T-helper 1 cell (primary cell): ENCODE measurements around the gene SLC25A14.
"Not testable (repeated sequence)": the region's sequence is repeated elsewhere in the genome, so short reads cannot be mapped to it uniquely, and the experiment has no call there.

ENCODE experiments used
- DNase-seq, 5 donors: peaks; one replicate each; pipeline ENCODE4 v3.0.0-alpha.2; 2012 to 2020
- total RNA-seq, 4 donors: gene quantifications; one replicate each; lab custom pipeline; 2026; lab: John Stamatoyannopoulos, UW

Gene SLC25A14
- 6.9 to 10.5 (median 9.5) reads per million in 4 donors for total RNA-seq

GRCh38 chrX:130339408-130340222 is at the start of gene SLC25A14:
Gene SLC25A14, plus strand, starts transcription at chrX:130339919. Its CDS starts 360 bp downstream, at chrX:130340279.
- peak; percentile 32 to 78 (median 60) for DNase-seq

GRCh38 chrX:130295519-130296296 is 44.0 kb upstream of the SLC25A14 start:
- no peak for DNase-seq

- DNase-seq, result no peak
These were observed 43.4 kb upstream of the SLC25A14 start for GRCh38 chrX:130296297-130296678.

- no peak for DNase-seq
These were observed 43.0 kb upstream of the SLC25A14 start for GRCh38 chrX:130296743-130297142.

GRCh38 chrX:130299279-130300009 is 40.3 kb upstream of the SLC25A14 start:
- DNase-seq, result no peak

- no peak for DNase-seq
These were observed 39.8 kb upstream of the SLC25A14 start for GRCh38 chrX:130300010-130300282.

- no peak for DNase-seq
These were observed 38.3 kb upstream of the SLC25A14 start for GRCh38 chrX:130301405-130301804.

GRCh38 chrX:130301977-130302376 is 37.7 kb upstream of the SLC25A14 start:
- no peak for DNase-seq

- DNase-seq, result no peak
These were observed 34.9 kb upstream of the SLC25A14 start for GRCh38 chrX:130304587-130305368.

- DNase-seq, result not testable (repeated sequence)
These were observed 19.8 kb upstream of the SLC25A14 start for GRCh38 chrX:130319886-130320285.

- no peak for DNase-seq
These were observed 18.2 kb upstream of the SLC25A14 start for GRCh38 chrX:130321550-130321949.

GRCh38 chrX:130330146-130330545 is 9.6 kb upstream of the SLC25A14 start:
- no peak for DNase-seq

GRCh38 chrX:130330706-130331105 is 9.0 kb upstream of the SLC25A14 start:
- DNase-seq, result peak in 3 of 5 donors; percentile 4 to 41 (median 5)

GRCh38 chrX:130336531-130336930 is 3.2 kb upstream of the SLC25A14 start:
- DNase-seq, result no peak

GRCh38 chrX:130338869-130339268 is 850 bp upstream of the SLC25A14 start:
- DNase-seq, result not testable (repeated sequence)

- no peak for DNase-seq
These were observed 552 bp downstream of the SLC25A14 start for GRCh38 chrX:130340271-130340670.

GRCh38 chrX:130343411-130343810 is 3.7 kb downstream of the SLC25A14 start:
- DNase-seq, result no peak

GRCh38 chrX:130347321-130347720 is 7.6 kb downstream of the SLC25A14 start:
- DNase-seq, result no peak

GRCh38 chrX:130351567-130351966 is 11.8 kb downstream of the SLC25A14 start:
- DNase-seq, result no peak

- DNase-seq, result not testable (repeated sequence)
These were observed 12.3 kb downstream of the SLC25A14 start for GRCh38 chrX:130352050-130352449.

GRCh38 chrX:130376077-130376476 is 36.4 kb downstream of the SLC25A14 start:
- DNase-seq, result no peak

- DNase-seq, result no peak
These were observed 38.4 kb downstream of the SLC25A14 start for GRCh38 chrX:130378024-130378669.
